Ascending aorta (tissue), 2 donors: ENCODE results near the gene GNAI2. TPM values are rescaled to one million over a fixed set of nuclear protein-coding genes. Genes with fewer than 3 reads are reported as not detected.

Experiments
- DNase-seq, 2 donors: peaks; one replicate each; pipeline ENCODE4 v3.0.0-alpha.2; 2019; ENCODE audit warnings: low spot score in 2 of 2
- H3K27ac ChIP-seq, 2 donors: fragments of 200-600 bp; sonication (generic); one replicate each; pipeline ENCODE4 v1.5.1; 2016 to 2017; ENCODE audit warnings: mild to moderate bottlenecking in 1 of 2
- H3K27me3 ChIP-seq: fragments of 200-600 bp; sonication (generic); one replicate; pipeline ENCODE4 v1.5.1; 2017
- H3K36me3 ChIP-seq, 2 donors: fragments of 200-600 bp; sonication (generic); one replicate each; pipeline ENCODE4 v1.5.1; 2016
- H3K4me1 ChIP-seq, 2 donors: fragments of 200-600 bp; sonication (generic); one replicate each; pipeline ENCODE4 v1.5.1; 2016 to 2017; ENCODE audit warnings: mild to moderate bottlenecking in 1 of 2
- H3K4me3 ChIP-seq, 2 donors: fragments of 200-600 bp; sonication (generic); one replicate each; pipeline ENCODE4 v1.5.1; 2016 to 2017; ENCODE audit warnings: mild to moderate bottlenecking in 1 of 2
- H3K9me3 ChIP-seq, 2 donors: fragments of 200-600 bp; sonication (generic); one replicate each; pipeline ENCODE4 v1.5.1; 2016
- intact Hi-C: fragments of 100-400 bp; cut with DNase I; formaldehyde crosslinking; loops from one replicate; pipeline ENCODE4 v1.15.1; 2023
- total RNA-seq: library from RNA; depleted of rRNA; stranded (reverse); fragments of >200 nt; gene quantifications from one replicate; pipeline ENCODE4 v1.1.0, GENCODE V29; 2016
- TF ChIP-seq, protein P1 (sequence below), 3 experiments: fragments of 200-600 bp in 2 of 3; fragments of 450-650 bp in 1 of 3; sonication (generic) in 2 of 3; IDR thresholded peaks; one replicate each; pipeline ENCODE4 v1.5.1; 2016 to 2019; ENCODE audit warnings: antibody characterized with exemption in 3 of 3, mild to moderate bottlenecking in 1 of 3, moderate library complexity in 1 of 3

Gene GNAI2
- total RNA-seq, 1 donor from 2014 or later: 283 TPM

DNA sequence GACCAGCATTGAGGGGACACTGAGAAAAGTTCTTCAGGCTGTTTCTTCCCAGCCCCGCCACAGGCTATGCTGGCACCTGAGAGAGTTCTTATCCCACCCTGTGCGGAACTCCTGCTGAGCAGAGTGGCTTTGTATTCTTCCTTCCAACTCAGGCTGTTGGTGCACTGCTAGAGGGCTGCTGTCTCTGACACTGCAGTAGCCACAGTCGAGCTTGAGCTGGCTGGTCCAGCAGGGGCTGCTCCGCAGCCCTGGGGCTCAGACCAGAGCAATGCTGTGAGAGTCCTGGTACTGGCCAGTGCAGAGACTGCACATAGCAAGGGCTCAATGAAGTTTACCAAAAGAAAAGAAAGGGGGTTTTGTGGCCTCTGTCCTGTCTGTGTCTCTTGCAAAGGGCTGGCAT, 3.6 kb downstream of the GNAI2 start:
- Histone ChIP-seq H3K27ac (peak overlapping the region; percentile 92 to 95), H3K36me3 (peaks cover 10 to 15% of the 10 kb centered on the region in 2 donors), H3K4me3 (no peak overlapping the region), H3K9me3 (no peaks in the 10 kb centered on the region), H3K27me3 (no peaks in the 10 kb centered on the region), H3K4me1 (peaks cover 38 to 54% of the 10 kb centered on the region in 2 donors)
- intact Hi-C loops: loop anchor here (2.0 kb wide), 1 partner anchor 25 kb away; no protein-coding TSS in a partner anchor
- TF ChIP-seq, protein P1, sequence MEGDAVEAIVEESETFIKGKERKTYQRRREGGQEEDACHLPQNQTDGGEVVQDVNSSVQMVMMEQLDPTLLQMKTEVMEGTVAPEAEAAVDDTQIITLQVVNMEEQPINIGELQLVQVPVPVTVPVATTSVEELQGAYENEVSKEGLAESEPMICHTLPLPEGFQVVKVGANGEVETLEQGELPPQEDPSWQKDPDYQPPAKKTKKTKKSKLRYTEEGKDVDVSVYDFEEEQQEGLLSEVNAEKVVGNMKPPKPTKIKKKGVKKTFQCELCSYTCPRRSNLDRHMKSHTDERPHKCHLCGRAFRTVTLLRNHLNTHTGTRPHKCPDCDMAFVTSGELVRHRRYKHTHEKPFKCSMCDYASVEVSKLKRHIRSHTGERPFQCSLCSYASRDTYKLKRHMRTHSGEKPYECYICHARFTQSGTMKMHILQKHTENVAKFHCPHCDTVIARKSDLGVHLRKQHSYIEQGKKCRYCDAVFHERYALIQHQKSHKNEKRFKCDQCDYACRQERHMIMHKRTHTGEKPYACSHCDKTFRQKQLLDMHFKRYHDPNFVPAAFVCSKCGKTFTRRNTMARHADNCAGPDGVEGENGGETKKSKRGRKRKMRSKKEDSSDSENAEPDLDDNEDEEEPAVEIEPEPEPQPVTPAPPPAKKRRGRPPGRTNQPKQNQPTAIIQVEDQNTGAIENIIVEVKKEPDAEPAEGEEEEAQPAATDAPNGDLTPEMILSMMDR (IDR thresholded peaks at IDR 0.05): no peak
- DNase-seq: no peak

DNA sequence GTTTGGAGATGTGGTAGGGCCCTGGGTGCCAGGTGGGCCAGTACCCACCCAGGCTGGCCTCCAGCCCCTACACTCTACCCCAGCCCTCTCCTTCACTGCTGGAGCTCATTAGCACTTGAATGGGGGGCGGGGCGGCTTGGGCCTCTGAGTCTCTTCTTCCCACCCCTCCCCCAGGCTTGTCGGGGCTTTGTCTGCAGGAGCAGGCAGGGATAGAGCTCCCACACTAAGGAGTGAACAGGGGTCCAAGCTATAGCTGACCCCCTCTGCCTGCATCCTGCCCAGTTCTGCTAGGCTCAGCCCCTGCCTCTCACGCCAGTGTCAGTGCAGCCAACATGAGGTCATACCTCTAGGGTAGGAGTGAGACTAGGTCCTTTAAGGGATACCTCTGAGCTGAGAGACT, 5.2 kb downstream of the GNAI2 start:
- Histone ChIP-seq H3K4me3 (no peak overlapping the region), H3K4me1 (peaks cover 47 to 66% of the 10 kb centered on the region in 2 donors), H3K27ac (peak overlapping the region; percentile 92 to 95), H3K36me3 (peaks cover 10 to 15% of the 10 kb centered on the region in 2 donors), H3K27me3 (no peaks in the 10 kb centered on the region), H3K9me3 (no peaks in the 10 kb centered on the region)
- intact Hi-C loops: no loop called here
- DNase-seq: no peak
- TF ChIP-seq, protein P1 (IDR thresholded peaks at IDR 0.05): no peak

DNA sequence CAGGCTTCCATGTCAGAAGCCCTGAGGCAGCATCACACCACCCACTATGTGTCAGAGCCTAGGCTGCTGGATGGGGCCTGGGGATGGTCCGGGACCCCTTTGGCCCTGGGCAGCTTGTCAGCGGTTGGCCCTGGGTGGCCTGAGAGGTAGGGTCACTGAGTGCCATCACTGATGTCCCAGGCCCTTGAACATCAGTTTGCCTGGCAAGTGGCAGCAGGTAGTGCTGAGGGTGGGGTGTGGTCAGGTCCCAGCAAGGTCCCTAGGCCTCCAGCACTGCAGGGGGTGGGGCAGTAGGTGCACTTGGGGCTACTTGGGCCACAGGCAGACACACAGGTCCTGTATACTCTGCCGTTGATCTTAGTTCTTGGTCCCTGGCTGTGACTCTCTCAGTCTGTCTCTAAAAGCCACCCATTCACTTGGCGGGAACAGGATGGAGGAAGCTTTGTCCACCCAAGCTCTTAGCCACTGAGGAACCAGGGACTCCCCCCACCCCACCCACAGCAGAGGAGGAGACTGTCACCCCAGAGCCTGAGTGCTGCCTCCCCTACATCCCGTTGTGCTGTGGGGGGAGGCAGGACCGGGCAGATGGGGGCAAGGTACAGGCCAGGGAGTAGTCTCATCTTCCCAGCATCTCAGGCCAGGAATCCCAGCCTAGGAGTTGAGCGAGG, 5.8 kb downstream of the GNAI2 start:
- intact Hi-C loops: no loop called here
- no peaks in the 10 kb centered on the region for H3K27me3 ChIP-seq
- no peak for DNase-seq
- peak overlapping the region; percentile 92 to 95 for H3K27ac ChIP-seq
- H3K36me3 ChIP-seq: peaks cover 10 to 15% of the 10 kb centered on the region in 2 donors
- H3K4me3 ChIP-seq: peak overlapping the region; percentile 7 to 29
- no peaks in the 10 kb centered on the region for H3K9me3 ChIP-seq
- peaks cover 53 to 73% of the 10 kb centered on the region in 2 donors for H3K4me1 ChIP-seq
- TF ChIP-seq, protein P1 (IDR thresholded peaks at IDR 0.05): no peak

DNA sequence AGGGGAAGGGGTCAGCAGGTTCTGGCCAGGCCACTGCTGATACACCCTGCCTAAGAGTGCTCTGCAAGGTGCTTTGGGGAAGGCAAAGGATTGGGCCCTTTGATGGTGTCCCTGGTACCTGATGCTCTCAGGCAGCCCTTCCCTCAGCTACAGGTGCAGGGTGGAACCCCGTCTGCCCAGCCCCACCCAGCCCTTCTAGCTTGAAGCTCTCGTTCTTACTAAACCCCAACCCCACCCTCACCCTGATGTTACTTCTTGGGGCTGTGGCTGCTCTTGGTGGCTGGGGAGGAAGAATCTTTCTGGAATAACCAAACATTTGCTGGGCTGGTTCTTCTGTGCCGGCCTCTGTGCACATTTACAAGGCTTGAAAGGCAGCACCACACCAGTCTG, 6.4 kb downstream of the GNAI2 start:
- H3K9me3 ChIP-seq: no peaks in the 10 kb centered on the region
- DNase-seq: no peak
- H3K4me1 ChIP-seq: peaks cover 58 to 78% of the 10 kb centered on the region in 2 donors

DNA sequence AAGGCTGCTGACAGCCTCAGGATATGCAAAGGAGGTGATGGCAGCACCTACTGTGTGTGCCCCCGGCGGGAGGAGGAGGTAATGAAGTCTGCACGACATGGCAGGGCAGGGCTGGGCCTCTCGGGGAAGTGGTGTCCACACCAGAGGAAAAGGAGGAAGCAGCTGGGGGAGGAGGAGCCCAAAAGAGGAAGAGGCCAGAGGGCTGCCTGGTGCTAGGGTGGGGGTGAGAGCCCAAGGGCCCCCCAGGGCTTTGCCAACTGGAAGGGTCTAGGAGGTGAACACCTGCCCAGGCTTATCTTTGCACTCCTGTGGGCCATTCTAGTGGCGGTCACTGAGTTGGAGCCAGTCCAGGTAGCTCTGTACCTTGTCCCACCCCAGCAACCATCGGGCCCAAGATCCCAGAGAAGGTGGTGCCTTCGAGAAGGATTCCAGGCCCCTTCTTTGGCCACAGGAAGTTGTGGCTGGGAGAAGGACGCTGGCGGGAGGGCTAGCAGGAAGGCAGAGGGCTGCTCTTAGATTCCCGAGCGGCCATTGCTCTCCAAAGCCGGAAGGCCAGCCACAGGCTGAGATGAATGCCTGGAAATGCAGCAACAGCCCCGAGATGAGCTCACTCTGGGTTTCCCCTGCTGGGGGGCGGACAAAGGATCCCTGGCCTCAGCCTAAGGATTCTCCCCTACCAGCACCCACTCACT, 7.0 kb downstream of the GNAI2 start:
- no peaks in the 10 kb centered on the region for H3K27me3 ChIP-seq
- peaks cover 60 to 84% of the 10 kb centered on the region in 2 donors for H3K4me1 ChIP-seq
- H3K4me3 ChIP-seq: peak overlapping the region; percentile 4 to 29
- H3K9me3 ChIP-seq: no peaks in the 10 kb centered on the region
- peak in 1 of 2 donors; percentile 83 for DNase-seq
- intact Hi-C loops: no loop called here
- peaks cover 15% of the 10 kb centered on the region in 2 donors for H3K36me3 ChIP-seq
- TF ChIP-seq, protein P1 (IDR thresholded peaks at IDR 0.05): no peak
- H3K27ac ChIP-seq: peak overlapping the region; percentile 92 to 95

More for the DNA sequence above, 6.4 kb downstream of the GNAI2 start:
- TF ChIP-seq, protein P1 (IDR thresholded peaks at IDR 0.05): no peak
- Histone ChIP-seq H3K36me3 (peaks cover 13 to 15% of the 10 kb centered on the region in 2 donors), H3K27ac (peak overlapping the region; percentile 92 to 95), H3K27me3 (no peaks in the 10 kb centered on the region), H3K4me3 (peak overlapping the region; percentile 4 to 29)
- intact Hi-C loops: no loop called here
